Nephron progenitor cell (in vitro differentiated cells): ENCODE measurements around the gene CARD19.
"Not testable (repeated sequence)": the region's sequence is repeated elsewhere in the genome, so short reads cannot be mapped to it uniquely, and the experiment has no call there.

Source experiments
- DNase-seq: peaks from one replicate; pipeline ENCODE4 v3.0.0; 2021
- H3K27ac Mint-ChIP-seq: 2 replicates; pipeline ENCODE4 v1.8.0; 2021; ENCODE audit warnings: mild to moderate bottlenecking, moderate library complexity, mixed read lengths
- H3K27me3 Mint-ChIP-seq: 2 replicates; pipeline ENCODE4 v1.8.0; 2021; ENCODE audit warnings: mild to moderate bottlenecking, low read depth, mixed read lengths; ENCODE audit not compliant: poor library complexity
- H3K36me3 Mint-ChIP-seq: 2 replicates; pipeline ENCODE4 v1.8.0; 2021; ENCODE audit warnings: low read depth, mixed read lengths
- H3K4me1 Mint-ChIP-seq: 2 replicates; pipeline ENCODE4 v1.8.0; 2021; ENCODE audit warnings: mixed read lengths
- H3K4me3 Mint-ChIP-seq: 2 replicates; pipeline ENCODE4 v1.8.0; 2021; ENCODE audit warnings: mild to moderate bottlenecking, moderate library complexity, mixed read lengths
- H3K9me3 Mint-ChIP-seq: 2 replicates; pipeline ENCODE4 v1.8.0; 2021; ENCODE audit warnings: mild to moderate bottlenecking, moderate library complexity, mixed read lengths
- TF ChIP-seq, protein P1 (sequence below): fragments of 200-600 bp; sonication (generic); IDR thresholded peaks from 2 replicates; pipeline ENCODE4 v1.5.0; 2021; ENCODE audit warnings: antibody characterized with exemption

CARD19 gene

DNA sequence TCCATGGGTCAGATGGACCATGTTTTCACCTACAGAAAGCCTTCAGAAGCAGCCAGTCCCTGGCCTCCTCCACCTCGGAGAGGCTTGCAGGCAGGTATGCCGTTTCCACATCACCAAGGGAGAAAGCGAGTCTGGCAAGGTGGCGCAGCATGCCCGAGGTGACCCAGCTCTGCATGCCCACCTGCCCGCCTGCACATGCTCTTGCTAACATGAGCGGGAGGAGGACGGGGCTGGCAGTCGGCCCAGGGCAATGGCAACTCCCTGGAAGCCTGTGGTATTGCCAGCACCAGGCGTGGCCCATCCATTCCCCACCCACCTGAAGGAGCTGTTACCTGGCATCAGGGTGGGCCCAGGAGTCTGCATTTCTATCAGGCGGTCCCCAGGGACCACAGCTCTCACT, 41.3 kb downstream of the CARD19 start:
- H3K36me3 Mint-ChIP-seq = no peaks in the 10 kb centered on the region
- H3K27me3 Mint-ChIP-seq = peaks cover 18% of the 10 kb centered on the region

DNA sequence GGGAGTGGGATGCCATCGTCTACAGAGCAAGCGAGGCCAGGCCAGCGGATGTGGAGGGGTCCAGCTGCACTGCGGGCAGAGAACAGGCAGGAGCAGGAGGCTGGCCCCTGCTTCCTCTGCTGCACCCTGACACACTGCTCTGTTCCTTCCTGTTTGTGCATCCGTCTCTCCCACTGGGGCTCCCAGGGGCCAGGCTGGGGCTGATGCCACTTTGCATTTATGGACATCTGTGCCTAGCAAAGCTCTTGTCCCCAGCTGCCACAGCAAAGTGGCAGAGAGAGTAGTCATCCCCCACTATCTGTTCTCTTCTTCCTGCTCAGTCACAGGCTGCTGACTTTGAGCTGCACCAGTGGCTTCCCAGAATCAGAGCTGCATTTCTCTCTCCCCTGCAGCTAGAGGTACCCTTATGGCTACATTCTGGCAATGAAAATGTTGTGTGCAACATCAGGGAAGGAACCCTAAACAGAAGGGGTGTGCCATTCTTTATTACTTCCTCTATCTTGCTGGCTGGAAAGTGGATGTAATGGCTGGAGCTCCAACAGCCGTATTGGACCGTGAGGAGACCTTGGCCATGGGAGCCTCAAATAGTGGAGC, 42.3 kb downstream of the CARD19 start:
- peaks cover 3% of the 10 kb centered on the region for H3K9me3 Mint-ChIP-seq
- TF ChIP-seq, protein P1, sequence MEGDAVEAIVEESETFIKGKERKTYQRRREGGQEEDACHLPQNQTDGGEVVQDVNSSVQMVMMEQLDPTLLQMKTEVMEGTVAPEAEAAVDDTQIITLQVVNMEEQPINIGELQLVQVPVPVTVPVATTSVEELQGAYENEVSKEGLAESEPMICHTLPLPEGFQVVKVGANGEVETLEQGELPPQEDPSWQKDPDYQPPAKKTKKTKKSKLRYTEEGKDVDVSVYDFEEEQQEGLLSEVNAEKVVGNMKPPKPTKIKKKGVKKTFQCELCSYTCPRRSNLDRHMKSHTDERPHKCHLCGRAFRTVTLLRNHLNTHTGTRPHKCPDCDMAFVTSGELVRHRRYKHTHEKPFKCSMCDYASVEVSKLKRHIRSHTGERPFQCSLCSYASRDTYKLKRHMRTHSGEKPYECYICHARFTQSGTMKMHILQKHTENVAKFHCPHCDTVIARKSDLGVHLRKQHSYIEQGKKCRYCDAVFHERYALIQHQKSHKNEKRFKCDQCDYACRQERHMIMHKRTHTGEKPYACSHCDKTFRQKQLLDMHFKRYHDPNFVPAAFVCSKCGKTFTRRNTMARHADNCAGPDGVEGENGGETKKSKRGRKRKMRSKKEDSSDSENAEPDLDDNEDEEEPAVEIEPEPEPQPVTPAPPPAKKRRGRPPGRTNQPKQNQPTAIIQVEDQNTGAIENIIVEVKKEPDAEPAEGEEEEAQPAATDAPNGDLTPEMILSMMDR = no peak
- peaks cover 18% of the 10 kb centered on the region for H3K4me1 Mint-ChIP-seq
- no peak for DNase-seq
- no peaks in the 10 kb centered on the region for H3K36me3 Mint-ChIP-seq
- H3K27me3 Mint-ChIP-seq = peaks cover 23% of the 10 kb centered on the region
- H3K27ac Mint-ChIP-seq = no peak overlapping the region
- no peak overlapping the region for H3K4me3 Mint-ChIP-seq

More for the DNA sequence above, 41.3 kb downstream of the CARD19 start:
- peaks cover 27% of the 10 kb centered on the region for H3K4me1 Mint-ChIP-seq
- H3K27ac Mint-ChIP-seq = no peak overlapping the region
- no peak for DNase-seq
- TF ChIP-seq, protein P1 = no peak
- peaks cover 3% of the 10 kb centered on the region for H3K9me3 Mint-ChIP-seq
- no peak overlapping the region for H3K4me3 Mint-ChIP-seq

DNA sequence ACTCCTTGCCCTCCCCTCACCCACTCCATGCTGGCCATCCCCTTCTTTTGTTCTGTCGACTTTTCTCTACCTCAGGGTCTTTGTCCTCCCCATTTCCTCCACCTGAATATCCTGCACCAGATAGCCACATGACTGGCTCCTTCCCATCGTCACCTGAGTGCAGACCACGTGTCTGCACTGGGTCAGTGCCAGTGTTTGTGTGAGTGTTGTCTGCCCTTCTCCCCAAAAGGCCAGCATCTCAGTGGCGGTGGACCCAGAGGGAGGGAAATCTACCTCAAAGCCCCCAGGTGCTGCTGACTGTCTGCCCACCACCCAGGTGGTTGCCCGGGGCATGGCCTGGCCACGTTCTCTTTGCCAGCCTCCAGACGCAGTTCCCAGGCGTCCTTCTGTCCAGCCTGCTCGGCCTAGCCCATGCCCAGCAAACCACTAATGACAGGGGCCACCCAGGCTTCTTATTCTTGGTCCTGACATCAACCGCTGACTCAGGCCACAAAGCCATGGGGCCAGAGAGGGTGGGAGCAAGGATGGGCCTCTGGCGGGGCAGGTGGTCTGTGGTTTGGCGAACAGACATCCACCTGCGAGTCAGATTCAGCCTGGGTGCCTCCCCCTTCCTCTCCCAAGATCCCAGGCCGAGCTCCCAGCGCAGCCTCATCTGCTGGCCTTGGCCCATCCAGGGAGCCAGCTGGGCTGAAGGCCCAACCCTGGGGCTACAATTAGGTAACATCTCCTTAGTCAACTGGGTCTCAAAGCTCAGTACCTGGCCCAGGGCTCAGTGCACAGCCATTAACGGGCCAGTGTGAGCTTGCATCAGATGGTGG, 43.6 kb downstream of the CARD19 start:
- TF ChIP-seq, protein P1 = no peak
- no peaks in the 10 kb centered on the region for H3K36me3 Mint-ChIP-seq
- no peak for DNase-seq
- H3K27ac Mint-ChIP-seq = no peak overlapping the region
- peaks cover 3% of the 10 kb centered on the region for H3K9me3 Mint-ChIP-seq
- peaks cover 24% of the 10 kb centered on the region for H3K27me3 Mint-ChIP-seq
- no peak overlapping the region for H3K4me3 Mint-ChIP-seq
- H3K4me1 Mint-ChIP-seq = peaks cover 20% of the 10 kb centered on the region

DNA sequence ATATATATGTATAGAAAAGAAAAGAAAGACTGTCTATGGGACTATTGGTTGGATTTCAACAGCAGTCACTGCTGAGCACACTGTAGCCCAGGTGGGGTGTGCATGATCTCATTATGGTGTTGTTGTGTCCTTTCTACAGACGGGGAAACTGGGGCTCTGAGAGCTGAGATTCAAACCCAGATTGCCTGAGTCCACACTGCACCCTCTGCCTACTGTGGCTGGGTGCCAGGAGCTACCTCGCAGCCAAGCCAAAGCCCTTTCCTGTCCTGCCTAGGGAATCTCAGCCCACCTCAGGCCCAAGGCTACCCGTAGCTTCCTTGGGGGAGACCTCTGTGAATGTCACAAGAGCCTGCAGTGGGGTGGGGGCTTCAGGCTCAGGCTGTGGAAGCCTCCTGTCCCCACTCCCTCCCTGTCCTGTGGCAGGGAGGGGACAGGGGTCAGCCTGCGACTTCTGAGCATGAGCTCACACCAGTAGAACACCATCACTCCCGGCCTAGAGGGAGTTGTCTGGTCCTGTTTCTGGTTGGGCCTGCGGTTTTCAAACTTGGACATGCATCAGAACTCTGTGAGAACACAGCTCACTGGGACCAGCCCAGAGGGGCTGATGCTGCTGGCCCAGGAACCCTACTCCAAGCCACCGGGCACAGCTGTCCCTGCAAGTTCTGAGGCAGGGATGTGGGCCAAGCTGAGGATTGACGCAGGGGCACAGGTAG, 45.9 kb downstream of the CARD19 start:
- no peaks in the 10 kb centered on the region for H3K36me3 Mint-ChIP-seq
- peaks cover 3% of the 10 kb centered on the region for H3K9me3 Mint-ChIP-seq
- H3K27me3 Mint-ChIP-seq = peaks cover 15% of the 10 kb centered on the region
- H3K4me1 Mint-ChIP-seq = peaks cover 13% of the 10 kb centered on the region
- no peak overlapping the region for H3K4me3 Mint-ChIP-seq
- TF ChIP-seq, protein P1 = no peak
- no peak for DNase-seq
- no peak overlapping the region for H3K27ac Mint-ChIP-seq

DNA sequence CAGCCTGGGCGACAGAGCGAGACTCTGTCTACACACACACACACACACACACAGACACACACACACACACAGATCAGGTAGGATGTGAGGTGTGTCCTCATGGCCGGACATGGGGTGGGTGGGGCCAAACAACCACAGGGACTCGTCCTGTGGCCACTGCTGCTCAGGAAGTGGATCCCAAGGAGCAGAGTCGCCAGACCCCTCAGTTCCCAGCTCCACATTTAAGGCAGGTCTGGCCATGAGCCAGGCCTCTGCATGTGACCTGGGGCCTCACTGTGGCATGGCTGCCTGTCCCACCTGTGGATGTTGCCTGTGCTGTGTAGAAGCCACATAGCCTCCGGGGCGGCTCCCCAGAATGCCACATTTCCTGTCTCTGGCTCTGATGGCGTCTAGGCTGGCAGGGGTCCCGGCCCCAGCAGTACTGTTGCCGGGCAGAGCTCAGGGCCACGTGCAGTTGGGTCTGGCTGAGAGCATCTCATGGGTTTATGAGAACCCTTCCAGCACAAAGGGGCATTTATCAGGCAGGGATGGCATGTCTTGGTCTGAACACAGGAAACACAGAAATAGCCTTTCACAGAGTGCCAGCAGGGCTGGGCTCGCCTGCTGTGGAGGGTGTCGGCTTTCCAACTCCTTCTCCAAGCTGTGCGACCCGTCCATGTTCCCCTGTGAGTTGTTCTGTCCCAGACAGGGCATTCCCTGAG, 48.0 kb downstream of the CARD19 start:
- H3K27ac Mint-ChIP-seq = peak overlapping the region; percentile 20
- no peaks in the 10 kb centered on the region for H3K36me3 Mint-ChIP-seq
- no peak for DNase-seq
- H3K9me3 Mint-ChIP-seq = peaks cover 6% of the 10 kb centered on the region
- no peak overlapping the region for H3K4me3 Mint-ChIP-seq
- TF ChIP-seq, protein P1 = no peak
- peaks cover 12% of the 10 kb centered on the region for H3K27me3 Mint-ChIP-seq
- H3K4me1 Mint-ChIP-seq = peaks cover 13% of the 10 kb centered on the region

DNA sequence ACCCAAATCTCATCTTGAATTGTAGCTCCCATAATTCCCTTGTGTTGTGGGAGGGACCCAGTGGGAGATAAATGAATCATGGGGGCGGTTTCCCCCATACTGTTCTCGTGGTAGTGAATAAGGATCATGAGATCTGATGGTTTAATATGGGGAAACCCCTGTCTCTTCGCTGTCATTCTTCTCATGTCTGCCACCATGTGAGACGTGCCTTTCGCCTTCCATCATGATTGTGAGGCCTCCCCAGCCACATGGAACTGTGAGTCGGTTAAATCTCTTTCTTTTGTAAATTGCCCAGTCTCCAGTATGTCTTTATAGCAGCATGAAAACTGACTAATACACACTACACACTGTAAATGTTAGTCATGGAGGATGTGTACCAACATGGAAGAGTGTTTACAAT, 50.7 kb downstream of the CARD19 start:
- not testable (repeated sequence) for H3K36me3 Mint-ChIP-seq, H3K27ac Mint-ChIP-seq, H3K4me1 Mint-ChIP-seq, H3K4me3 Mint-ChIP-seq, DNase-seq
- Mint-ChIP-seq H3K27me3 (peaks cover 12% of the 10 kb centered on the region), H3K9me3 (peaks cover 11% of the 10 kb centered on the region)
